ENCODE data around the gene RTF2. TPM values are rescaled to one million over a fixed set of nuclear protein-coding genes. Genes with fewer than 3 reads are reported as not detected.

The RTF2 gene
- total and polyA plus RNA-seq, 8 donors = 5.5 to 87.5 (median 54.7) TPM

DNA sequence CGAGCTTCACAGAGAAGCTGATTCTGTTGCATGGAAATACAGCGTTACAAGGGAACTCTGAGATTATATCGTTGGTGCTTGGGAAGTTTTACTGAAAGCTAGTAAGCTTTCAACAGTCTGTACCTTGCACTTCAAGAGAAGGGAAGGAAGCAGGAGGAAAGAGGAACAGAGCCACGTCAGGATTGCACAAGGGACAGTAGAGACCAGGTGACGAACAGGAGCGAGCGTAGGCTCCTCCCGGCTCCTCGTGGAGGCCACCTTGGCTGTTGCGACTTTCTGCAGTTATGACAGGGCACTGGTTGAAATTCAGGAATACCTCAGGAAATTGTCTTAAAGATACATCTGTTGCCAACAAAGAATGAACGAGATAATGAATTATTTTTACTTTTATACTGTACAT is 18.8 kb downstream of the RTF2 start:
- WGBS, 5 donors = 82 to 92% (median 90%) methylated on average over 11 of the region's 11 CpGs
- intact Hi-C loops (cut with DNase I; ENCODE audit: low total_unique reads) = no loop called here
- DNase-seq = no peak
- Histone ChIP-seq H3K4me3 (no peak overlapping the region), H3K27me3 (no peaks in the 10 kb centered on the region), H3K4me1 (no peaks in the 10 kb centered on the region), H3K9me3 (no peaks in the 10 kb centered on the region), H3K36me3 (peaks cover 31 to 97% (median 95%) of the 10 kb centered on the region in 4 donors), H3K27ac (peak overlapping the region in 1 of 5 donors; percentile 30)
- TF ChIP-seq POLR2A (IDR thresholded peaks at IDR 0.05) (no peak), EP300 (IDR thresholded peaks at IDR 0.05) (no peak), POLR2AphosphoS5 (IDR thresholded peaks at IDR 0.05) (no peak)
- TF ChIP-seq, protein P1, sequence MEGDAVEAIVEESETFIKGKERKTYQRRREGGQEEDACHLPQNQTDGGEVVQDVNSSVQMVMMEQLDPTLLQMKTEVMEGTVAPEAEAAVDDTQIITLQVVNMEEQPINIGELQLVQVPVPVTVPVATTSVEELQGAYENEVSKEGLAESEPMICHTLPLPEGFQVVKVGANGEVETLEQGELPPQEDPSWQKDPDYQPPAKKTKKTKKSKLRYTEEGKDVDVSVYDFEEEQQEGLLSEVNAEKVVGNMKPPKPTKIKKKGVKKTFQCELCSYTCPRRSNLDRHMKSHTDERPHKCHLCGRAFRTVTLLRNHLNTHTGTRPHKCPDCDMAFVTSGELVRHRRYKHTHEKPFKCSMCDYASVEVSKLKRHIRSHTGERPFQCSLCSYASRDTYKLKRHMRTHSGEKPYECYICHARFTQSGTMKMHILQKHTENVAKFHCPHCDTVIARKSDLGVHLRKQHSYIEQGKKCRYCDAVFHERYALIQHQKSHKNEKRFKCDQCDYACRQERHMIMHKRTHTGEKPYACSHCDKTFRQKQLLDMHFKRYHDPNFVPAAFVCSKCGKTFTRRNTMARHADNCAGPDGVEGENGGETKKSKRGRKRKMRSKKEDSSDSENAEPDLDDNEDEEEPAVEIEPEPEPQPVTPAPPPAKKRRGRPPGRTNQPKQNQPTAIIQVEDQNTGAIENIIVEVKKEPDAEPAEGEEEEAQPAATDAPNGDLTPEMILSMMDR (IDR thresholded peaks at IDR 0.05) = no peak

DNA sequence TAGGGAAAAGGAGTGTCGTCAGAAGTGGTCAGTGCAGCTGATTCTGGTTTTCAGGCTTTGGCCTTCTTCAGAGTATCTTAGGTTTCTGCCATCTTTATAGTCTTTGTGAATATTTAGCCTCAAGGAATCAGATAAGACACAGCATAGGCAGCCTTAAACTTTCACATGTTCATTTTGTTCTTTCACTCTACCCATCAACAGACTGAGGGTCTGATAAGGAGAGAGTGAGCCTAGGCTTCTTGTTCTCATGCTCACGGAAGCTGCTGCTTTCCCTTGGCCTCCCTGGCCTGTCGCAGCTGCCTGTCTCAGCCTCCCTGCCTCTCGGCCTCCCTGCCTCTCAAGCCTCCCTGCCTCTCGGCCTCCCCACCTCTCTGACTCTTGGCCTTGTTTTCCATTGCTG is 20.1 kb downstream of the RTF2 start:
- Histone ChIP-seq H3K27me3 (no peaks in the 10 kb centered on the region), H3K9me3 (no peaks in the 10 kb centered on the region), H3K4me3 (no peak overlapping the region), H3K27ac (no peak overlapping the region), H3K36me3 (peaks cover 32 to 96% (median 93%) of the 10 kb centered on the region in 4 donors), H3K4me1 (no peaks in the 10 kb centered on the region)
- intact Hi-C loops (cut with DNase I; ENCODE audit: low total_unique reads) = no loop called here
- DNase-seq = no peak
- WGBS, 5 donors = 94 to 98% (median 96%) methylated on average over 5 of the region's 5 CpGs
- no peak for TF ChIP-seq POLR2AphosphoS5 (IDR thresholded peaks at IDR 0.05)
- no peak for TF ChIP-seq EP300 (IDR thresholded peaks at IDR 0.05)
- TF ChIP-seq, protein P1 (IDR thresholded peaks at IDR 0.05) = no peak
- no peak for TF ChIP-seq POLR2A (IDR thresholded peaks at IDR 0.05)

DNA sequence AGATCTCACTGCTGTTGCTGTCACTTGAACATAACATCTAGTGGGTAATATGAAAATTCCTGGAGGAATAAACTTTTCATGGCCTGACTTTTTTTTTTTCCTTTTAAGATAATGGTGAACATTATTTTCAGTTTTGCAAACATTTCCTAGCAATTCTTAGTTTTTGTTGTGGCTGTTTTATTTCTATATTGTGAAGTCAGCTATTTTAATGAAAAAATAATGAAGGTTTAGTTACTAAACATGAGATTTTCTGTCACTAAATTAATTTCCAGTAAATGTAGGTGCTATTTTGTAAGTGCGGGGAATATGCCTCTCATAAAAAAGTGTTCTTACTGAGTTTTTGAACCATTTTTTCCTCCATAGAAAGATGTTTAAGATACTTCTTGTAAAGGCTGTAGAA is 32.7 kb downstream of the RTF2 start:
- no peak for DNase-seq
- H3K36me3 ChIP-seq = peaks cover 0 to 58% (median 51%) of the 10 kb centered on the region in 4 donors
- TF ChIP-seq EP300 (IDR thresholded peaks at IDR 0.05) = no peak
- TF ChIP-seq, protein P1 (IDR thresholded peaks at IDR 0.05) = no peak
- TF ChIP-seq POLR2A (IDR thresholded peaks at IDR 0.05) = no peak
- no peak for TF ChIP-seq POLR2AphosphoS5 (IDR thresholded peaks at IDR 0.05)

DNA sequence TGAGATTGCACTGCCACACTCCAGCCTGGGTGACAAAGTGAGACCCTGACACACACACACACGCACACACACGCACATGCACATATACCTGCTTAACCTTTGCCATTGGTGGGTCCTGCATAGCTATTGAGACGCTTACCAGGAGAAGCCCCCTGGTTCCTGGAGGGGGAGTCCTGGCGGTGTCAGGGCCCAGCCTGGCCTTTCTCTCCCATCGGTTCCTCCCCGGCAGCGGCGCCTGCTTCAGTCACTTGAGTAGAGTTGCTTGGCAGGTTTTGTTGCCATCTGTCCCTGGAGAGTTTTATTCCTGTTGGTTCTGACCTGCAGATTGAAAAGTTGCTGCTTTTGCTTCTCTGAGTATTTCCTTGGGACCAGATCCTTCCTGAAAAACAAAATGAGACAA is 35.5 kb downstream of the RTF2 start:
- no peak overlapping the region for H3K27ac ChIP-seq
- TF ChIP-seq, protein P1 (IDR thresholded peaks at IDR 0.05) = no peak
- no peak for TF ChIP-seq POLR2A (IDR thresholded peaks at IDR 0.05)
- no peak for TF ChIP-seq POLR2AphosphoS5 (IDR thresholded peaks at IDR 0.05)
- no peak for TF ChIP-seq EP300 (IDR thresholded peaks at IDR 0.05)
- H3K27me3 ChIP-seq = no peaks in the 10 kb centered on the region
- WGBS, 5 donors = 92 to 100% (median 94%) methylated on average over 4 to 8 of the region's 8 CpGs
- no peak for DNase-seq
- intact Hi-C loops (cut with DNase I; ENCODE audit: low total_unique reads) = no loop called here
- H3K9me3 ChIP-seq = no peaks in the 10 kb centered on the region
- H3K4me3 ChIP-seq = no peak overlapping the region
- H3K4me1 ChIP-seq = no peaks in the 10 kb centered on the region
- peaks cover 0 to 50% (median 44%) of the 10 kb centered on the region in 4 donors for H3K36me3 ChIP-seq

More for the DNA sequence above, 32.7 kb downstream of the RTF2 start:
- intact Hi-C loops (cut with DNase I; ENCODE audit: low total_unique reads) = no loop called here
- WGBS, 5 donors = 94 to 100% (median 98%) methylated on average over 1 of the region's 1 CpG
- Histone ChIP-seq H3K4me3 (no peak overlapping the region), H3K27ac (no peak overlapping the region), H3K9me3 (no peaks in the 10 kb centered on the region), H3K4me1 (no peaks in the 10 kb centered on the region), H3K27me3 (no peaks in the 10 kb centered on the region)
